Activated naive CD8-positive, alpha-beta T cell treated with anti-CD3 and anti-CD28 coated beads, Interleukin-2, amount 10 ng/mL, durations not matched to agents 7 days and 5 days (primary cell): ENCODE measurements around the gene CACNA1A. TPM values are rescaled to one million over a fixed set of nuclear protein-coding genes. Genes with fewer than 3 reads are reported as not detected.
"Not testable (repeated sequence)": the region's sequence is repeated elsewhere in the genome, so short reads cannot be mapped to it uniquely, and the experiment has no call there.

Experiments
- ATAC-seq: fragments of 150-1000 bp; cut with Tn5 transposase; one replicate; pipeline ENCODE4 v1.10.0; 2021; ENCODE audit warnings: low read depth, moderate library complexity
- POLR2A ChIA-PET: fragments of 350-600 bp; sonication (Branson Sonifier 250); formaldehyde crosslinking; loops from one replicate; lab custom pipeline; 2021; ENCODE audit warnings: antibody characterized with exemption; lab: Charles Lee
- DNase-seq: peaks from one replicate; pipeline ENCODE4 v3.0.0; 2021
- H3K27ac Mint-ChIP-seq: one replicate; pipeline ENCODE4 v1.8.0; 2022; ENCODE audit warnings: mild to moderate bottlenecking, mixed read lengths
- H3K27me3 Mint-ChIP-seq: one replicate; pipeline ENCODE4 v1.8.0; 2022; ENCODE audit warnings: mild to moderate bottlenecking, moderate library complexity, mixed read lengths
- H3K36me3 Mint-ChIP-seq: one replicate; pipeline ENCODE4 v1.8.0; 2021; ENCODE audit warnings: mild to moderate bottlenecking, mixed read lengths
- H3K4me1 Mint-ChIP-seq: one replicate; pipeline ENCODE4 v1.8.0; 2021; ENCODE audit warnings: mixed read lengths
- H3K4me3 Mint-ChIP-seq: one replicate; pipeline ENCODE4 v1.8.0; 2022; ENCODE audit warnings: mild to moderate bottlenecking, moderate library complexity, mixed read lengths
- H3K9me3 Mint-ChIP-seq: one replicate; pipeline ENCODE4 v1.8.0; 2021; ENCODE audit warnings: mixed read lengths
- total RNA-seq, 2 experiments: library from RNA; stranded (reverse); gene quantifications; one replicate each; pipeline ENCODE4 v1.2.3, GENCODE V29; 2021

The CACNA1A gene
- total RNA-seq, 2 experiments from 2014 or later: 0.91 to 0.94 TPM

GRCh38 chr19:13207237-13207845 is 298.9 kb downstream of the CACNA1A start:
- Mint-ChIP-seq H3K27ac (peak overlapping the region; percentile 97), H3K27me3 (no peaks in the 10 kb centered on the region), H3K4me1 (peaks cover 3% of the 10 kb centered on the region), H3K4me3 (peak overlapping the region; percentile 85), H3K36me3 (peaks cover 2% of the 10 kb centered on the region), H3K9me3 (no peaks in the 10 kb centered on the region)
- POLR2A ChIA-PET: interaction anchor here (1.0 to 1.6 kb wide), 4 partner anchors 13 to 58 kb away, joined by 3 to 5 read pairs (median 4); partner anchors contain the start of genes IER2 and STX10
- no peak for ATAC-seq
- DNase-seq: no peak

- H3K9me3 Mint-ChIP-seq: no peaks in the 10 kb centered on the region
- DNase-seq (no peak), ATAC-seq (no peak)
- no peaks in the 10 kb centered on the region for H3K27me3 Mint-ChIP-seq
- H3K27ac Mint-ChIP-seq: peak overlapping the region; percentile 78
- POLR2A ChIA-PET: interaction anchor here (0.6 to 0.7 kb wide), 2 partner anchors 54 to 1364 kb away, joined by 3 read pairs; no protein-coding TSS in a partner anchor
- H3K36me3 Mint-ChIP-seq: peaks cover 2% of the 10 kb centered on the region
- peak overlapping the region; percentile 54 for H3K4me3 Mint-ChIP-seq
- H3K4me1 Mint-ChIP-seq: peaks cover 3% of the 10 kb centered on the region
These were observed 299.7 kb downstream of the CACNA1A start for GRCh38 chr19:13206587-13206986.

DNA sequence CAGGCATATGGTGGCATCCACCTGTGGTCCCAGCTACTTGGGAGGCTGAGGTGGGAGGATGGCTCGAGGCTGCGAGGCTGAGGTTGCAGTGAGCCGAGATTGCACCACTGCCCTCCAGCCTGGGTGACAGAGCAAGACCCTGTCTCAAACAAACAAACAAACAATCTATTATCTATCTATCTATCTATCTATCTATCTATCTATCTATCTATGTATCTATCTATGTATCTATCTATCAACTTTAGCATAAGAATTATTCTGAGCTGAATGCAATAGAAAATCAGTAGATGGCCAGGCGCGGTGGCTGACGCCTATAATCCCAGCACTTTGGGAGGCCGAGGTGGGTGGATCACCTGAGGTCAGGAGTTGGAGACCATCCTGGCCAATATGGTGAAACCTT is 304.2 kb downstream of the CACNA1A start:
- H3K36me3 Mint-ChIP-seq, DNase-seq, H3K27ac Mint-ChIP-seq, ATAC-seq, POLR2A ChIA-PET, H3K4me3 Mint-ChIP-seq, H3K4me1 Mint-ChIP-seq, H3K27me3 Mint-ChIP-seq, H3K9me3 Mint-ChIP-seq: not testable (repeated sequence)

DNA sequence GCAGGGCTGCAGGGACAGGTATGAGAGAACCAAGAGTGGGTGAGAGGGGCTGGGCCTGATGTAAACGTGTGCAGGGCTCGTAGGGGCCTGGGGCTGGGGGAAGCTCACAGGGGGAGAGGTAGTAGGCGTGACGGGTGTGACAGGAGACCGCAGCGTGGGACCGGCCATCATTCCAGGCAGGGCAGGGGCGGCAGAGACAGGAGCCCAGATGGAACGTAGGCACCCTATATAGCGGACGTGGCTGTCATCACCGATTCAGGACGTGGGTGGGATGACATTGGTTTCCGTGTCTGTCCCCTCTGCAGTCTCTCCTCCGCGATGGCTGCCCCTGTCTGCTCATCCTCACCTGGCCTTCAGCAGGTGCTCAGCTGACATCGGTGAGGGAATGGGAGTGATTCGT is 307.6 kb downstream of the CACNA1A start:
- H3K36me3 Mint-ChIP-seq: peaks cover under 1% of the 10 kb centered on the region
- H3K27me3 Mint-ChIP-seq: no peaks in the 10 kb centered on the region
- POLR2A ChIA-PET: no interaction called here
- DNase-seq (no peak), ATAC-seq (no peak)
- H3K27ac Mint-ChIP-seq: no peak overlapping the region
- H3K4me1 Mint-ChIP-seq: peaks cover 8% of the 10 kb centered on the region
- H3K4me3 Mint-ChIP-seq: no peak overlapping the region
- no peaks in the 10 kb centered on the region for H3K9me3 Mint-ChIP-seq

GRCh38 chr19:13195678-13196077 is 310.6 kb downstream of the CACNA1A start:
- Mint-ChIP-seq H3K27me3 (no peaks in the 10 kb centered on the region), H3K36me3 (peaks cover 2% of the 10 kb centered on the region), H3K4me1 (peaks cover 13% of the 10 kb centered on the region), H3K27ac (no peak overlapping the region), H3K9me3 (no peaks in the 10 kb centered on the region), H3K4me3 (no peak overlapping the region)
- ATAC-seq (peak; percentile 46), DNase-seq (peak; percentile 56)
- POLR2A ChIA-PET: interaction anchor here (0.9 to 2.1 kb wide), 7 partner anchors 28 to 67 kb away, joined by 3 to 11 read pairs (median 4); no protein-coding TSS in a partner anchor

DNA sequence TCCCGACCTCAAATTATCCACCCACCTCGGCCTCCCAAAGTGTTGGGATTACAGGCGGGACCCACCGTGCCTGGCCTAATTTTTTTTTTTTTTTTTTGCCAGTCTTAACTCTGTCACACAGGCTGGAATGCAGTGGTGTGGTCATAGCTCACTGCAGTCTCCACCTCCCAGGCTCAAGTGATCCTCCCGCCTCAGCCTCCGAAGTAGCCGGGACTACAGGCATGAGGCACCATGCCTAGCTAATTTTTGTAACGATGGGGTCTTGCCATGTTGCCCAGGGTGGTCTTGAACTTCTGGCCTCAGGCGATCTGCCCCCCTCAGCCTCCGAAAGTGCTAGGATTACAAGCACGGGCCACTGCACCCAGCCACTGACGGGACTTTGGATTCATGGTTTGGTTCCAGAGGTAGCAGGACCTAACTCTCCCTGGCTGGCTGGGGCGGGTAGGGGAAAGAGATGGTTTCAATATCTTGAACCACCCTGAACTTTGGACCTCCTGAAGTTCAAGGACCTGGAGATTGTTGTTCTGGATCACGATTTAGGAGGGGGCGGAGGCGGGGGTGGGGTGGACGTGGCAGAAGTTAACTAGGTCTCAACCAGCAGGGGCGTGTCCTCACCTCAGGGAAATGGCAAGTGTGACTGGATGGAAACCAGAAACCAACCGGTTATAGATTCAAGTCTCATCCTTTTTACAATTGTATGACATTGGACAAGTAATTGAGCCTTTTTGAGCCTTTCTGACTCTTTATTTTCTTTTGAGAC is 315.3 kb downstream of the CACNA1A start:
- Mint-ChIP-seq H3K27ac (no peak overlapping the region), H3K36me3 (peaks cover 4% of the 10 kb centered on the region), H3K27me3 (no peaks in the 10 kb centered on the region), H3K9me3 (no peaks in the 10 kb centered on the region), H3K4me3 (no peak overlapping the region), H3K4me1 (peaks cover 22% of the 10 kb centered on the region)
- no peak for ATAC-seq
- POLR2A ChIA-PET: interaction anchor here (0.7 kb wide), 1 partner anchor 86 kb away, joined by 4 read pairs; no protein-coding TSS in a partner anchor
- DNase-seq: no peak

- Mint-ChIP-seq H3K4me1 (peaks cover 21% of the 10 kb centered on the region), H3K27me3 (no peaks in the 10 kb centered on the region), H3K27ac (no peak overlapping the region), H3K4me3 (no peak overlapping the region), H3K36me3 (peaks cover 4% of the 10 kb centered on the region), H3K9me3 (no peaks in the 10 kb centered on the region)
- ATAC-seq (no peak), DNase-seq (no peak)
- POLR2A ChIA-PET: no interaction called here
These were observed 316.7 kb downstream of the CACNA1A start for GRCh38 chr19:13189600-13189999.

DNA sequence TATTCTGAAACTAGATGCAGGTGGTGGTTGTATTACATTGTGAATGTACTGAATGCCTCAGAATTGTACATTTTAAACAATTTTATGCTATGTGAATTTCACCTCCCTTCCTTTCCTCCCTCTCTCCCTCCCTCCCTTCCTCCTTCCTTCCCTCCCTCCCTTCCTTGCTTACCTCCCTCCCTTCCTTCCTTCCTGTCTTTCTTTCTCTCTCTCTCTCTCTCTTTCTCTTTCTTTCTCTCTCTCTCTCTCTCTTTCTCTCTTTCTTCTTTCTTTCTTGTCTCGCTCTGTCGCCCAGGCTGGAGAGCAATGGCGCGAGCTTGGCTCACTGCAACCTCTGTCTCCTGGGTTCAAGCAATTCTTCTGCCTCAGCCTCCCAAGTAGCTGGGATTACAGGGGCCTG is 318.9 kb downstream of the CACNA1A start:
- Mint-ChIP-seq H3K36me3 (peaks cover 2% of the 10 kb centered on the region), H3K27ac (peak overlapping the region; percentile 86), H3K4me3 (peak overlapping the region; percentile 42), H3K4me1 (peaks cover 14% of the 10 kb centered on the region), H3K27me3 (no peaks in the 10 kb centered on the region), H3K9me3 (no peaks in the 10 kb centered on the region)
- ATAC-seq (no peak), DNase-seq (no peak)
- POLR2A ChIA-PET: interaction anchor here (0.9 kb wide), 1 partner anchor 32 kb away, joined by 6 read pairs; no protein-coding TSS in a partner anchor

GRCh38 chr19:13186688-13187087 is 319.6 kb downstream of the CACNA1A start:
- H3K27ac Mint-ChIP-seq, H3K27me3 Mint-ChIP-seq, DNase-seq, ATAC-seq, H3K9me3 Mint-ChIP-seq, H3K4me3 Mint-ChIP-seq, H3K36me3 Mint-ChIP-seq: not testable (repeated sequence)
- POLR2A ChIA-PET: interaction anchor here (1.1 kb wide), 1 partner anchor 34 kb away, joined by 3 read pairs; no protein-coding TSS in a partner anchor
- H3K4me1 Mint-ChIP-seq: peaks cover 19% of the 10 kb centered on the region

GRCh38 chr19:13185763-13186657 is 320.3 kb downstream of the CACNA1A start:
- H3K4me3 Mint-ChIP-seq, DNase-seq, H3K27ac Mint-ChIP-seq, H3K27me3 Mint-ChIP-seq, H3K9me3 Mint-ChIP-seq, ATAC-seq, H3K36me3 Mint-ChIP-seq: not testable (repeated sequence)
- peaks cover 19% of the 10 kb centered on the region for H3K4me1 Mint-ChIP-seq
- POLR2A ChIA-PET: interaction anchor here (0.7 to 1.1 kb wide), 2 partner anchors 9 to 34 kb away, joined by 3 read pairs; no protein-coding TSS in a partner anchor

- H3K27me3 Mint-ChIP-seq, H3K4me3 Mint-ChIP-seq, H3K36me3 Mint-ChIP-seq, POLR2A ChIA-PET, H3K27ac Mint-ChIP-seq, ATAC-seq, DNase-seq, H3K9me3 Mint-ChIP-seq: not testable (repeated sequence)
- H3K4me1 Mint-ChIP-seq: peaks cover 25% of the 10 kb centered on the region
These were observed 321.4 kb downstream of the CACNA1A start for GRCh38 chr19:13184926-13185325.

GRCh38 chr19:13181747-13182388 is 324.4 kb downstream of the CACNA1A start:
- DNase-seq: no peak
- H3K4me3 Mint-ChIP-seq: no peak overlapping the region

More at GRCh38 chr19:13181747-13182388, 324.4 kb downstream of the CACNA1A start:
- no peaks in the 10 kb centered on the region for H3K9me3 Mint-ChIP-seq
- peak overlapping the region; percentile 82 for H3K27ac Mint-ChIP-seq
- POLR2A ChIA-PET: interaction anchor here (0.7 to 4.2 kb wide), 9 partner anchors 9 to 236 kb away, joined by 3 to 44 read pairs (median 10); partner anchors contain the start of gene RAD23A
- no peaks in the 10 kb centered on the region for H3K36me3 Mint-ChIP-seq
- H3K4me1 Mint-ChIP-seq: peaks cover 19% of the 10 kb centered on the region
- H3K27me3 Mint-ChIP-seq: no peaks in the 10 kb centered on the region
- peak; percentile 44 for ATAC-seq
